Dermis microvascular lymphatic vessel endothelial cell (primary cell): ENCODE results near the gene CDS1. TPM values are rescaled to one million over a fixed set of nuclear protein-coding genes. Genes with fewer than 3 reads are reported as not detected.
"Not testable (repeated sequence)": the region's sequence is repeated elsewhere in the genome, so short reads cannot be mapped to it uniquely, and the experiment has no call there.

Experiments used
- DNase-seq, 2 donors: peaks; one replicate each; pipeline versions ENCODE4 v3.0.0 to v3.0.0-alpha.2; 2010; ENCODE audit warnings: low read depth in 2 of 2
- total RNA-seq: library from RNA; depleted of rRNA; stranded (reverse); fragments of >200 nt; gene quantifications from 2 replicates; pipeline ENCODE4 v1.2.1, GENCODE V29; 2014

CDS1 gene
- total RNA-seq, 1 donor from 2014 or later, result not detected

GRCh38 chr4:84606645-84607044 is 23.7 kb downstream of the CDS1 start:
- DNase-seq, result no peak

GRCh38 chr4:84611531-84611930 is 28.6 kb downstream of the CDS1 start:
- DNase-seq, result no peak

- DNase-seq, result no peak
Measured at GRCh38 chr4:84614891-84615290, 32.0 kb downstream of the CDS1 start.

GRCh38 chr4:84615355-84615754 is 32.4 kb downstream of the CDS1 start:
- DNase-seq, result no peak

GRCh38 chr4:84622959-84623358 is 40.0 kb downstream of the CDS1 start:
- no peak for DNase-seq

GRCh38 chr4:84623661-84624060 is 40.7 kb downstream of the CDS1 start:
- no peak for DNase-seq

- no peak for DNase-seq
Measured at GRCh38 chr4:84626673-84627072, 43.7 kb downstream of the CDS1 start.

- no peak for DNase-seq
Measured at GRCh38 chr4:84631573-84631972, 48.6 kb downstream of the CDS1 start.

- no peak for DNase-seq
Measured at GRCh38 chr4:84632092-84632491, 49.2 kb downstream of the CDS1 start.

DNA sequence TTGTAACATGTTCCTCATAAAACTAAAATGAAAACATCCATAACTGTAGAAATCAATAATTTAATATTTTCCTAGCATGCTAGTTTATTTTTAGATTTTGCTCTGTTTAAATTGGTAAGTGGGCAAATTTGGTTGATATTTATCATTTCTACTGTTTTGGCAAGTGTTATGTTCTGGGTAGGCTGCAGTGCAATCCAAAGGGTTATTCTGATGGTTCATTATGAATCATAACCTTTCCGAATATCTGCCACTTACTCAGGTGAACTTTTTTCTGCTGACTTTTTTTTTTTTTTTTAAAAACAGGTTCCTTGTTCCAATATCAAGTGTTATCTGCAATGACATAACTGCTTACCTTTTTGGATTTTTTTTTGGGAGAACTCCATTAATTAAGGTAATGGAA is 52.0 kb downstream of the CDS1 start:
- no peak for DNase-seq

GRCh38 chr4:84638092-84638491 is 55.2 kb downstream of the CDS1 start:
- no peak for DNase-seq

DNA sequence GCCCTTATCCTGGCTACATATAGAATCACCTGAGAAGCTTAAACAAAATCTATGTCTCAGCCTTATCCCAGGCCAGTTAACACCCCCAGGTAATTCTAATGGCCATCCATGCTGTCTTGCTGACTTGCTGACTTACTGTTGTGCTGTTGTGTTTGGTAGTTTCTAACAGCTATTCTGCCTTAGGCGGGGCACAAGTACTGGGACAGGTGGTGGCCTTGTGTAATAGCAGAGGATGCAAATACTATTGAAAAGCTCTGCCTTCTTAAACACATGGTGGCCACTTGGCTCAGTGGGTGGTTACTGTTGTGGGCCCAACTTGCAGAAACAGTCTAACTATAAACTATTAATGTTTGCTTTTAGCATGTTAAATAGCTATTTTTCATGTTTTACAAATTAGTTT is 56.2 kb downstream of the CDS1 start:
- DNase-seq, result no peak

DNA sequence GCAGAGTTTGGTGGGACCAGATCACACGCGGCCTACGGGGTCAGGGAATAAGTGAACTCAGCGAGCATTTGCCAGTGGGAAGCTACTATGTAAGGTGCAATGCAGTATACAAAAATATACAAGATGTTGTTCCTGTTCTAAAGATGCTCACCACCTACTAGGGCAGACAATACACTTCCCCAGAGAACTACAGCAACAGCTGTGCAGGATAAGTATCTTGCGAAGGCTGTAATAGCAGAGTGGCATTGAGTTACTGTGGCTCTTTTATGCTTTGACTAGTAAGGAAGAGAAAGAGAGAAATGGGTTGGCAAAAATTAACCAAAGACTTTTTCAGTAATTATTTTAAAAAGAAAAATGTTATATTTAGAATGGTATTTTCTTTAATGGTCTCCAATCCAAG is 61.2 kb downstream of the CDS1 start:
- DNase-seq, result no peak

GRCh38 chr4:84647312-84647884 is 64.5 kb downstream of the CDS1 start:
- DNase-seq, result no peak

DNA sequence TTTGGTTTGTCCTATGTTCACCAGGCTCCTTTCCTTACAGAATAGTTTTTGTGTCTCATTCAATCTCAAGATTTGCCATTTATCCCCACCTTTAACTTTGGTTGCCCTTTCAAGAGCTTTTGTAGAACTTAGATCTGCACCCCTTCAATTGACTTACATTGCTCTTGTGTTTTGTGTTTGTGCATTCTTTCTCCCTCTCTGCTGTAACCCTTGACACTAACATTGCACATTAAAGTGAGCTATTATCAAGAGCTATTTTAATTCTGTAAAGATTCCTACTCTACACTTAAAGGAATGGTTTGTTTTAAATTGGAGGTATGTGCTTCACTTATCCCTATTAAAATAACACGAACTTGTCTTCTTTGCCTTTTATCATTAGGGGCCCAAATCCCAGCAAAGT is 65.3 kb downstream of the CDS1 start:
- no peak for DNase-seq

GRCh38 chr4:84648863-84649647 is 66.1 kb downstream of the CDS1 start:
- DNase-seq, result no peak

GRCh38 chr4:84651499-84651898 is 68.6 kb downstream of the CDS1 start:
- DNase-seq, result no peak

- no peak for DNase-seq
Measured at GRCh38 chr4:84652478-84652877, 69.6 kb downstream of the CDS1 start.

DNA sequence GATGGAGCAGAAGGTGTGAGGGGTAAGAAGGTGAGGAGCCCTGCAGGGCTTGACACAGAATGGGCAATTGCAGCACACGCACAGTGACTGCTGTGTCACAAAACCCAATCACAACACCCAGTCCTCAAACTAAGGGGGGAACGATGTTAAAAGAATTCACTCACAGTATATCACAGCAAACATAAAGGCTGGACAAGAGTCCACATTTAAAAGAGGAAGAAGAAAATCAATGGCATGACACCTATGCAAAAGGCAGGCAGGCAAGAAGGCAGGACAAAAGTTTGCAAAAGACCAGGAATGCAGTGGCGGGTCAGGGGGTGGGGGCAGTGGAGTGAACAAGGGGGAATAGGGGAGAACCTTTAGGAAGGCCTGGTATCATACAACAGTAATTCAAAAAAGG is 77.7 kb downstream of the CDS1 start:
- DNase-seq, result no peak

DNA sequence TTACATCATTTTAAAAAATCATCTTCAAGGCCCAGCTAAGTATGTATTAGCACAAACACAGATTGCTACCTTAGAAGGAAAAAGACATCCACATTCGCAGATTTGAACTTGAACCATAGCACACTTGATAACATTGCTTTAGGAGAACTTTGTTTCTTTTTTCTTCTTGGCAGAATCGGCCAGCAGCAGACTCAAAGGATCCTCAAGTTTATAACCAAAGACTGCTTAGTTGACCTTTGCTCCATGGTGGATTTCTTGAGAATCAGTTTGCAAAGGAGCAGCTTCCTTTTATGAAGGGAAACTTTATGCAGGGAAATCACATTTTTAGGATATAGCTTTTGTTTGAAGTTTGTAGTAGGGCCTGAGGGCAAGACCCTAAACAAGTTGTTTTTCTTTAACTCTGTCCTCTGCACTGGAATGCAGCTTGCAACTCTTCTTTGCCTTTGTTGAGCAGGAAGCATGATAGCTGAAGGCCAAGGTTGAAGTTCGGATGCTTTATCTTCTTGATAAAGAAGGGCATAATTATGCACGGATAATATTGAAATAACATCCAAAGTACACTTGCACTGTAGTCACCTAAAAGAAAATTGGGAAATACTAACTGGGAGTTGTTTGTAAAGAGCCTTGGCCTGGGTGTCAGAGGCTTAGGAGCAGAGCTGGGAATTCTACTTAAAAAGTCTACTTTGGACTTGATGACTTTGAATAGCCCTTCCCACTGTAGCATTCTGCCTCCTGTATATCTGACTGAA is 78.4 kb downstream of the CDS1 start:
- DNase-seq, result no peak

DNA sequence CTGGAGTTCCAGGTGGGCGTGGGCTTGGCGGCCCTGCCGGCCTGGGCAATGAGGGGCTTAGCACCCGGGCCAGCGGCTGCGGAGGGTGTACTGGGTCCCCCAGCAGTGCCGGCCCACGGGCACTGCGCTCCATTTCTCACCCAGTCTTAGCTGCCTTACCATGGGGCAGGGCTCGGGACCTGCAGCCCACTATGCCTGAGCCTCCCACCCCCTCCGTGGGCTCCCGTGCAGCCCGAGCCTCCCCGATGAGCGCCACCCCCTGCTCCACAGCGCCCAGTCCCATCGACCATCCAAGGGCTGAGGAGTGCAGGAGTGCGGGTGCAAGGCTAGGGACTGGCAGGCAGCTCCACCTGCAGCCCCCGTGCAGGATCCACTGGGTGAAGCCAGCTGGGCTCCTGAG is 81.8 kb downstream of the CDS1 start:
- not testable (repeated sequence) for DNase-seq

- DNase-seq, result no peak
Measured at GRCh38 chr4:84666439-84666838, 83.5 kb downstream of the CDS1 start.

DNA sequence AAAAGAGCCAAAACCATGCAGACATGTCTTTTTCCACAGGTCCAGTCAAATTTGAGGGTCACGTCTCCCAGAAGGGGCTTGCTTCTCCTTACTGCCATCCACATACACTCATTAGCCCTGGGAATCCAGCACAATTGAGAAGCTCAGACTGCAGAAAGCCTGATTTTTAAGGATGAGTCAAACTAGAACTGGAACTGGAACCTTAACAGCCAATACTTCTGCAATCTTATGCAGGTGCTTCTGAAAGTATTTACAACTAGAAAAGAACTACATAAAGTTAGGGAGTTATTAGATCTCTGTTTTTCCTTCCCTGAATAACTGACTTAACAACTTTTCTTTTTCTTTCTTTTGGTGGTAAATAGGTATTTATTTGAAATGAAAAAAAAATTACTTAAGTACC is 86.3 kb downstream of the CDS1 start:
- DNase-seq, result no peak
